Measurements from ENCODE around the gene PAM16.

PAM16 gene

GRCh38 chr16:4293181-4293716 lies 57.9 kb downstream of the PAM16 start:
- no peak for DNase-seq

GRCh38 chr16:4291699-4292098 lies 59.4 kb downstream of the PAM16 start:
- no peak for DNase-seq
